KG1 (cell line): ENCODE data around the gene REV1.
"Not testable (repeated sequence)": the region's sequence is repeated elsewhere in the genome, so short reads cannot be mapped to it uniquely, and the experiment has no call there.

Source experiments
- DNase-seq: peaks from one replicate; lab custom pipeline; 2025; lab: John Stamatoyannopoulos, UW

REV1 gene

DNA sequence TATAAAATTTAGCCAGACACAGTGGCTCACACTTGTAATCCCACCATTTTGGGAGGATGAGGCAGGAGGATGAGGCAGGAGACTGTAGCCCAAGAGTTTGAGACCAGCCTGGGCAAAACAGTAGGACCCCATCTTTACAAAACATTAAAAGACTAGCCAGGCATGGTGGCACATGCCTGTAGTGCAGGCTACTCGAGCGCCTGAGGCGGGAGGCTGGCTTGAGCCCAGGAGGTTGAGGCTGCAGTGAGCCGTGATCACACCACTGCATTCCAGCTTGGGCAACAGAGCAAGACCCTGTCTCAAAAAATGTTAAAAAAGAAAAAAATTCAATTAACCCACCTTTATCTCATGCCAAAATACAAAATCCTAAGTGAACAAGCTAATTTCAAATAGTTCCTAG, 4.0 kb downstream of the REV1 start:
- no peak for DNase-seq

DNA sequence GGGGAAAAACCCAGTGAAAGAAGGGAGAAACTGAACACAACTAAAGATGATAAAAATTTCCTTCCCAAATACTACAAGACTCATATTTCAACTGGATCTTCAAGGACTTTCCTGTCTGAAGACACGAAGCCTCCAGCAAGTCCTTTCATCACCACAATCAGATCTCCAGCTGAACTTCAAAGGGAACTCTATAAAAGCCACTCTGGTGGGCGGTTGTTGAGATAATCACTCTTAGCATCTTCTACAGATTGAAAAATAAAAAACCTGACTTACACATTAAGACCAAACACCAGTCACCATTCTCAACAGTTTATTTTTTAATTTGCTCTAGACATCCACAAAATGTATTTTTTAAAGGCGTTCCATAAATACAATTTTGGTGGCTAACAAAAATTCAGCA, 4.4 kb downstream of the REV1 start:
- no peak for DNase-seq

DNA sequence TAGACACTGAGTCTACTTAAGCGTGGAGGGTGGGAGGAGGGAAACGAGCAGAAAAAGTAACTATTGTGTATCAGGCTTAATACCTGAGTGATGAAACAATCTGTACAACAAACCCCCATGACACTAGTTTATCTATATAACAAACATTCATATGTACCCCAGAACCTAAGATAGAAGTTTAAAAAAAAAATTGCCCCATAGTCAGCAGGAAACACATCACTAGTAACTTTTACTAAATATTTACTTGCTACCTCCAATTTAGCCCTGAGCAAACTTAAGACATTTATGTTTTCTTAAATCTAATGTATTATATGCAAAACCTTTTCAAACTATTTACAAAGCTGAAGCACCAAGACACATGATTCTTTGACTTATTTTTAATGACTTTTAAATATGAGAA, 5.6 kb downstream of the REV1 start:
- DNase-seq, result no peak

DNA sequence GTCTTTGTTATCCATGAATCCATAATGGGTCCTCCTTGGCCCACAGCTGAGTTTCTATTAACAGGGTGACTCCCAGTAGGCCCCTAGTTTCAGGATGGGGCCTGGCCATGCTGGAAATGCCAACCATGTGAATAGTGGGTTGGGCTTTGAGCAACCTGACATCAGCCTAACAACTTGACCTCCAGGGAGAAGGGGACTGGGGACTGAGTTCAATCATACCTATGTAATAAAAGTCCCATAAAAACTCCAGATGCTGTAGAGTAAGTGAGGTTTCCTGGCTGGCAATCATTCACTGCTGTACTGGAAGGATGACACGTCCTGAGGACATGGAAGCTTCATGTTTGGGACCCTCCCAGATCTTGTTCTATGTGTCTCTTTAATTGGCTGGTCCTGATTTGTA, 7.9 kb downstream of the REV1 start:
- DNase-seq, result no peak

DNA sequence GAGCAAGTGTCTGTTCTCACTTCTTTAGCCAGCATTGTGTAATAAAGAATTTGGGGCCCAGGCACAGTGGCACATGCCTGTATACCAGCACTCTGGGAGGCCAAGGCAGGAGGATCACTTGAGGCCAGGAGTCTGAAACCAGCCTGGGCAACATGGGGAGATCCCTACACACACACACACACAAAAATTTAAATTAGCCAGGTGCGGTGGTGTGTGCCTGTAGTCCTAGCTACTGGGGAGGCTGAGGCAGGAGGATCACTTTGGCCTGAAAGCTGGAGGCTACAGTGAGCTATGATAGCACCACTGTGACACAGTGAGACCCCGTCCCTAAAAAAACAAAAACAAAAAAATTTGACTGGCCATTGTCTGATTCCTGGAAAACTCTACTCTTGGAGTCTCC, 8.3 kb downstream of the REV1 start:
- no peak for DNase-seq

DNA sequence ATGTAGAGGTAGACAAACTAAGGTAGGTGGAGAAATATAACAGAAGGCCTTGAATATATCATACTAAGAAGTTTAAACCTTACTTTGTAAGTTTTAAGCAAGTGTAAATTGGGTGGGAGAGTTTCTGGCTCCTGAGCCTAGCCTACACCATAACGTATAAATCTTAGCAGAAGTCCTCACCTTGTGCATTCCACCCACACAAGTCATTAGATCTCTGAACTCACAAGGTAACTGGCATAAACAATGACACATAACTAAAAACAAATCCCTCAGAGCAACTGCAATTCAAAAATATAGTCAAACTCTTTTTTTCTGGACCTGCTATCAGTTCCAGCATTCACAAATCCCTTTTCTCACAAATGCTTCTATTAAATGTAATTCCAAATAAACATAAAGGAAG, 9.4 kb downstream of the REV1 start:
- DNase-seq, result no peak

DNA sequence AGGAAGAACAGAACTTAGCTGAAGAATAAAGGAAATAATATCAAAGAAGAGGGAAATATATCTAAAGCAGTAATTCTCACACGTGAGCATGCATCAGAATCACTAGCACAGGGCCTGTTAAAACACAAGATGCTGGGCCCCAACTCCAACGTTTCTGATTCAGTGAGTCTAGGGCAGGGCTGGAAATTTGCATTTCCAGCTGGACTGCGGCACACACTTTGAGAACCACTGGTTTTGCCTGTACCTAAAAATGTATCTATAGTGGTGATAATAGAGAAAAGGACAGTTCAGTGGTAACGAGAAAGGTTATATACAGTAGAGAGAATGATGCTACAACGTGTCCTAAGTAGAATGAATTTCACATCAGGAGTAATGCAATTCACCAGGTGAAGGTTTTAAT, 11.2 kb downstream of the REV1 start:
- DNase-seq, result no peak

DNA sequence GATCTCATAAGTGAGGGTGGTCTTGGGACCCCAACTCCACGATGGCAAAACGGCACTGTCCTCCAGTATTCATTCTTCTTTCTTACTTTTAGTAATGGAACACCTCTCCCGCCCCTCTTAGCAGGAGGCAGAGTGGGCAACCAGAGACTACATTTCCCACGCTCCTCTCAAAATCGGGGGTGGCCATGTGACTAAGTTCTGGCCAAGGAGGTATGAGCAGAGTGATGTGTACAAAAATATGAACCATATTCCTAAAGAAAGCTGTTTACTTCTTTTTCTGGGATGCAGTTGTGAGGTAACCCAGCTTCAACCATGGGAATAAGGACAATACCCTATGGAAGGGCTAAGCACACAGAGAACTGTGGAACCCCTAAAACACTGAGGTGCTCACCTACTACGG, 12.8 kb downstream of the REV1 start:
- DNase-seq, result no peak

DNA sequence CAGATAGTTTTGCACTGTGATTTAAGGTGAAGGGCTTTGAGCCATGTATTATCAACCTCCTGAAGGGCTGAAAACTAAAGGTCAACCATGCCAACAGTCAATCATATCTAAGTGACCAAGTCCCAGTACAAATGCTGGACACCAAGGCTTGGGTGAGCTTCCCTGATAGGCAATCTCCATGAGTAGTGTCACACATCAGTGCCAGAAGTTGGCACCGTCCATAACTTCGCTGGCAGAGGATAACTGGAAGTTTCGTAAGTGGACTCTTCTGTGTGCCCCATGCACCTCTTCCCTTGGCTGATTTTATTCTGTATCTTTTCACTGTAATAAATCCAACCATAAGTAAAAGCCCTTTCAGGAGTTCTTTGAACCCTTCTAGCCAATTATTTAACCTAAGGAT, 13.2 kb downstream of the REV1 start:
- no peak for DNase-seq

DNA sequence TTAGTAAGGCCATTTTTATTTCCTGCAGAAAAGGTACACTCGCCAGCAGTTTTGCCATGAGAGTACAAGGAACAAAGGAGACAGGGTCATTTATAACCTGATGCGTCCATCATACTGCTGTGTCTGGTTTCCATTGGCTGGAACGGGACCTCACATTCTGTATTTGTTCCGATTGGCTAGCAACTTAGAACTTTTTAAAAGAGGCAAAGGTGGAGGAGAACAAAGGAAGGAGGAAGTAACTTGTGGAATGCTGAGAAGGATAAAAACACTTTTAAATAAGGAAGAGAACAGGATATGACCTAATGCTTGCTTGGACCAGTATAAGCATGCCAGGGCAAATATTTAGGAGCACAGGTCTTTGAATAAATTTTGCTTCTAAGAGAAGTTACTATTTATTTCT, 14.7 kb downstream of the REV1 start:
- DNase-seq, result not testable (repeated sequence)

DNA sequence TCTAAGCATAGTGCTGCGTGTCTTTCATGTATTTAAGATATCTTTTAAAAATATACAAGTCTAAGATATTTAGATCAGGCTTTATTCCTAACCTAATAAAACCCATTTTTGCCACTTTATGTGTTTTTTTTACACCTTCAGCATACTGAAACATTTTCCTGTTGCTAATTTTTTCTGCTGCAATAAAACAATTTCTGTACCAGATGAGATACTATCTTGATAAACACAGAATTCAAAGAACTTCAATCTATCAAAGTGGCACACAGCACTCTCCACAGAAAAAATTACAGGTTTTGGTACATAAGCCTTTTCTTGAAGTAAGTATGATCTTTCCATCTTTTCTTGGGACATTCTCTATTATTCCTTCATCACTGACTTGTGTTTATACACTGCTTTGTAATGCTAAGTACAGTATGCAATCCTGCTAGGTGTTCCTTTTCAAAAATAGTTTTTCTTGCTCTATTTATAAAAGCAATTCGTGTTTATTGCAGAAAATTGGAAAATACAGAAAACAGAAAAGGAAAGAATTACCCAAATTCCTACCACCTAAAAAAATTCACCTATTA, 16.2 kb downstream of the REV1 start:
- DNase-seq, result no peak

DNA sequence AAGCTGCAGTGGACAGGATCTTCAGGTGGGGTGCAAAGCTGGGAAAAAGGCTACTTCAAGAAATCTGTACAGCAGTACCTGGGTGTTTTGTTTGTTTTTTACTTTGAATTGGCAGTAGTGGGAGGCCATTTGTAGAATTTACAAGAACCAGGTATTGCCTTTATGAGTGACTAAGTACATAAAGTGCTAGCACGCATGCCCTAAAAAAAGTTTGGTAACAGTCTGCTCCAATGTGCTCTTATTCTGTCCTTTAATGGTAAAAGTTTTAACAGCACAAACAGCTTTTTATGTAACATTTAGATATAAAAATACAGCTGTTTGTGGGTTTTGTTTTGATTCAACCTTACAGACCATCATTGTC, 17.2 kb downstream of the REV1 start:
- no peak for DNase-seq

DNA sequence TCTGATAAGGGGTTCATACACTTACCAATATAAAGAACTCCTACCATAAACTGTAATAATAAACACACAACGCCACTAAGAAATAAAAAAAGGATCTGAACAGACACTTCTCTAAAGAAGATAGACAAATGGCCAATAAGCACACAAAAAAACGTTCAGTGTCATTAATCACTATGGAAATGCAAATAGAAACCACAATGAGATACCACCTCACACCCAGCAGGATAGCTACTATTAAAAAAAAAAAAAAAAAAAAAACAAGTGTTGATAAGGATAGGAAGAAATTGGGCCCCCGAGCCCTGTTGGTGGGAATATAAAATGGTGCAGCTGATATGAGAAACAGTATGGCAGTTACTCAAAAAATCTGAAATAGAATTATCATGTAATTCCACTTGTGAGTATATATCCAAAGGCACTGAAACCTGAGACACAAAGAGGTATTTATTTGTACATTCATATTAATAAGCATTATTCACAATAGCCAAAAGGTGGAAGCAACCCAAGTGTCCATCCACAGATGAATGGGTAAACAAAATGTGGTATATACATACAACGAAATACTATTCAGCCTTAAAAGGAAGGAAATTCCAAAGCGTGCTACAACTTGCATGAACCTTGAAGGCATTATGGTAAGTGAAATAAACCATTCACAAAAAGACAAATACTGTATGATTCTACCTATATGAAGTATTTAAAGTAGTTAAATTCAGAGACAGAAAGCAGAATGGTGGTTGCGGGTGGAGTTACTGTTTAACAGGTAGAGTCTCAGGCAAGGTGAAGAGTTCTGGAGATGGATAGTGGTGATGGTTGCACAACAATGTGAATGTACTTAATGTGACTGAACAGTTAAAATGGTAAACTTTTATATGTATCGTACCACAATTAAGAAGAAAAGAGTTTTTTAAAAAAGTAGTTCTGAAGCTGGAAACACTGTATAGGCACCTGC, 17.9 kb downstream of the REV1 start:
- no peak for DNase-seq

DNA sequence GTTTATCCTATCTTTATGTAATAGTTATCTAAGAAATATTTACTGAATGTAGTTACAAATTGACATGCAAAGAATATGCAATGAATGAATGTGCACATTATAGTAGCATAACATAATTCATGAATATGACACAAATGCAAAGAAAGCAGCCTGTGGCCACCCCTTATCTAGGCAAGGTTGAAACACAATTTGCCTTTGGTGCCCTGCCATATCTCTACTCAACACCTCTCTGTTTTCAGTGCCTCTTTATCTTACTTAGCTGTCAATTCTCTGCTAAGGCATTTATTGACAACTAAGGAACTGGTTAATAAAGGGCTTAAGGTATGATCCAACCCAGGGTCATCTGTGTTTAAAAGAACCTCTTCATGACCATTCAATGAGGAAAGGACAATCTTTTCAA, 18.9 kb downstream of the REV1 start:
- no peak for DNase-seq

DNA sequence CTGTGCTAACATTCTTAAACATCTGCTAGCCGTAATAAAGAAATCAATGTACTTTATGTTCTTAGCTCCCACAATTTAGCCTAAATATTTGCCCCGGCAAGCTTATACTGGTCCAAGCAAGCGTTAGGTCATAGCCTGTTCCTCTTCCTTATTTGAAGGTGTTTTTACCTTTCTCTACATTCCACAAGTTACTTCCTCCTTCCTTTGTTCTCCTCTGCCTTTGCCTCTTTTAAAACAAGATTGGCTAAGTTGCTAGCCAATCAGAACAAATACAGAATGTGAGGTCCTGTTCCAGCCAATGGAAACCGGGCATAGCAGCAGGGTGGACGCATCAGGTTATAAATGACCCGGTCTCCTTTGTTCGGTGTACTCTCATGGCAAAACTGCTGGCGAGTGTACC, 19.4 kb downstream of the REV1 start:
- not testable (repeated sequence) for DNase-seq

DNA sequence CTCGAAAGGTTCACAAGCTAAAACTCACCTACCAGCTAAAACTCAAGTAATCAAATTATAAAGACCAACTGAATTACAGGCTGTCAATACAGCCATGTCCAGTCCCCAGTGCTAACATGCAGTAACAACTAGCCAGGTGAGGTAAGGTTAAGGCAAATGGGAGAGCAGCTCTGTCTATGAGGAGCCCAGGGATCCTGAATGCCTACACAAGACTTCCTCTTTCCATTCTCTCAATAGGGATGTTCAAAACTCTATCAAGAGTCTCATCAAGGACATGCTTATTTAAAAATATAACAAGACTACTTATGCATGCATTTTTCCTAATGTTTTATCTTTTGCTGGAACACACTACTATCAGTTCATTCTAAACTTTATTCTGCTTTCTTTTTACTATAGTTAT, 20.4 kb downstream of the REV1 start:
- DNase-seq, result no peak

DNA sequence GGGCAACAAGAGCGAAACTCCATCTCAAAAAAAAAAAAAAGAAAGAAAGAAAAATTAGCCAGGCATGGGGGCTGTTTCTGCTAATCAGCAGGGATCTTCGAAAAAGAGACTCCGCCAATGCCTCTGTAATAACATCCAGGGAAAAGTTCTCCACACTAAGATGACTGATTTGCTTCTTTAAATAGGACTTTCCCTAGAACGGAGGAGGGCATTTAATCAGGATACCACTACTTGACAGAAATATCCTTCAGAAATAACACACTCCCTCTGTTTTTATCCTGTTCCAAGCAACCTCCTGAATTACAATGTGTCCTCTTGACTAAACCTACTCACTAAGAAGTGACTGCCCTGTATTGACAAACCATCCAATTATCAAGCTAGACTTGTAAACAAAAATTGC, 21.7 kb downstream of the REV1 start:
- DNase-seq, result no peak

DNA sequence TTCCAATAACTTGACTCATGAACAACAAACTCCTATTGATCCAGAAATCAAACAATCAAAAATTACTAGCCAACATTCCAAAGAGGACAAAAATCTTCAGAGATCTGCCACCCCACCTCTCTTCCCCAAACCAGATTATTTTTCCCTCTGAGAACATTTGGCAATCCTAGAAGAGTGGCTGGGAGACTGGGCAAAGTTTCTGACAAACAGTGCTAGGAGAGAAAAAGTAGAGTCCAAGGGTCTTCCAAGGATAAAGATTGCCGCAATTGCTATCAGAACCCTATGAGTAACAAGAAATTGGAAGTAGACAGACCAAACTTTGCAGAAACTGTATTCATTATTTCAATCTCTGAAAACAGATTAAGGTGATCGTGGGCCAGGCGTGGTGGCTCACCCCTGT, 22.4 kb downstream of the REV1 start:
- DNase-seq, result no peak

DNA sequence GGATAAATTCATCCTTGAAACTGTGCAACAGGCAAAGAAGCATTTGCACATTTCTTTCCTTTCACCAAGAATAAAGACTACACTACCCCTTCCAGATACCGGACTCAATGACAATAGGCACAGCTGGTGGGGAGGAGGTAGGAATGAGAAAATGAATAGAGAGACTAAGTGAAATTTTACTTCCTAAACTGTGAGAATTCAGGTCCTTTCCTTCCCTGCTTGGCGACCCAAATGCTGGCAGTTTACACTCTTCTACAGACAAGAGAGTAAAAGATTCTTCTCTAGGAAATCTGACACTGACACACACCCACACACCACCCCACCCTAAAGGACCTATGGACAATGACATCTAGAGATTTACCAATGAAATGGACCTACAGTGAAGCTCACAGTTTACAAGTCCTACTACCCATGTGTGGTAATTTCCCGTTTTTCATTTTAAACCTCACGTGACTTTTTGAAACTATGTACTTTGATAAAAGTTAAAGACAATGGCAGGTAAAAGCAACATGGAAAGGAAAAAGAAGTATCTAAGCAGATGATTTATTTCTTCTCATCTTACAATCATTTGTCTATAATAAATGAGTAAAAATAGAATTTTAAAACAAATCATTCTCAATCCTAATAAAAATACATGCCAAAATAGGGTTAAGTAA, 27.9 kb downstream of the REV1 start:
- no peak for DNase-seq

DNA sequence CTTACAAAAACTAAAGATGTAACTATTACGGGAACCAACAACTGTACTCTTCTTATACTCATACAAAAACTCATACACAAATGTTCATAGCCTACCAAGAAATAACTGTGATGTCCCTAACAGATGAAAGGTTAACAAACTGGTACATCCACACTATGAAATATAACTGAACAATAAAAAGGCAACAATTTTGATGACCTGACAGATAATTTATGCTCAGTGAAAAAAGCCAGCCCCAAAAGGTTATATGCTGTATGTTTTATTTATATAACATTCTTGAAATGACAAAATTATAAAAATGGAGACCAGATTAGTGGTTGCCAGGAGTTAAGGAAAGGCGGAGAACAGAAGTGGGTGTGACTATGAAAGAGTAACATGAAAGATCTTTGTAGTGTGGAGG, 31.3 kb downstream of the REV1 start:
- DNase-seq, result no peak

DNA sequence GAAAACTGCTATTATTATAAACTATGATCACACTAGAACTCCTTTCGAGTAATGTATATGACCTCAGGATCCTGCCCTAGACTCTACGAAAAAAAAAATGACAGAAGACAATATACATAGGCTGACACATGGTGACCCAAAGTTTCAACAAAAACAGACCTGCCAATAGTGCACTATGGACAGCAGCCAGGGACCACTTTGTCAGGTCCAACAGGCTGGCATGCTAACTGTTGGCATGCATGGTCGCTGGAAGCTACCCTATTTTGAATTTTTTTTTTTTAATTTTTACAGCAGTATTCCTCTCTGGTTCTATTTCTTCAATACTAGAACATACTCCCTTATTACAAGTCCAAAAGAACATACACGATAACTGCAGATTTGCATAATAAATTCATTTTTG, 38.1 kb downstream of the REV1 start:
- DNase-seq, result no peak

DNA sequence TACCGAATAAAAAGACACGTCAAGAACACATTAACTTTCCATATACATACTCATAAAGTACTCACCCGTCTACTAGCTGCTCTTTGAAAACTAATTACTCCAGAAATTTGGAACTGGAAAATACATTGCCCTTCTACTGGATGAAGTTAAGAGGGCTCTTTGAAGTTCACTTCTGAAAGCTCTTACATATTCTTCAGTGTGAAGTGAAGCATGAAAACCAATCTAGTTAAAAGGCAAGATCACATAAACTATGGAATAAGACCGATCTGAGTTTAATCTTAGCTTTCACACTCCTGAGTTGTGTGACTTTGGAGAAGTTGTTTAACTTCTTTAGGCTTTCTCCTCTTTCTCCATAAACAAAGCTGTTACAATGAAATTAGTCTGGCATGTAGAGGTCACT, 38.5 kb downstream of the REV1 start:
- no peak for DNase-seq

DNA sequence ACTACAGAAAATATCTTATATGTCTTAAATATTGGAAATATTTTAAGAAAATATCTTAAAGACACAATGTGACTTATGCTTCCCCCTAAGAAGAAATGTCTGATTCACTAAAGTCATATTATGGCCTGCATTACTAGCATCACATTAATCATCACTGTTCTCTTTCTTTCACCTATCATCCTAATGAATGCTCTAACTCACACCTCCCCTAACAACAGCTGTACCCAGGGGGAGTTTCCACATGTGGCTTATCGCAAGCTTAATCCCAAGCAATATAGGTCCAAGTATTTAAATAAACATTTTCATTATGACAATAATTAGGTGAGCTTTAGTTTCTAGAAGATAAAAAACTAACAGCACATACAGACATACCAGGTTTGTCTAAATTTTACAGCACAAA, 39.6 kb downstream of the REV1 start:
- no peak for DNase-seq
